A673 (cell line): ENCODE measurements around the gene CIDEA.

Experiments used
- CTCF ChIP-seq: fragments of 300-800, 200-600 bp; sonication (generic); conservative IDR thresholded peaks from 2 replicates; pipeline ENCODE4 v1.5.1; 2017; ENCODE audit warnings: low read depth, mild to moderate bottlenecking, antibody characterized with exemption, low read length, moderate library complexity, mixed read lengths
- EZH2 ChIP-seq: fragments of 200-600 bp; sonication (generic); IDR thresholded peaks from 2 replicates; pipeline ENCODE4 v1.6.1; 2017; ENCODE audit warnings: borderline replicate concordance, low read depth, mild to moderate bottlenecking, mixed read lengths, antibody characterized with exemption, low read length; ENCODE audit not compliant: poor library complexity, severe bottlenecking

GRCh38 chr18:12310762-12311161 is 56.6 kb downstream of the CIDEA start:
- TF ChIP-seq CTCF (no peak), EZH2 (no peak)
